Measurements from ENCODE around the gene AGBL1.

The AGBL1 gene

GRCh38 chr15:86394866-86395265 is 315.2 kb downstream of the AGBL1 start:
- no peak for DNase-seq (ENCODE audit: low read depth)
- TF ChIP-seq CTCF (IDR thresholded peaks at IDR 0.05; ENCODE audit: insufficient read depth, low read depth, low read length, missing control alignments), result no peak
- no peak overlapping the region for H3K4me3 ChIP-seq (ENCODE audit: low read depth, low read length)

- no peak for TF ChIP-seq CTCF (IDR thresholded peaks at IDR 0.05; ENCODE audit: insufficient read depth, low read depth, low read length, missing control alignments)
- H3K4me3 ChIP-seq (ENCODE audit: low read depth, low read length), result no peak overlapping the region
- no peak for DNase-seq (ENCODE audit: low read depth)
Measured at GRCh38 chr15:86399041-86399954, 319.6 kb downstream of the AGBL1 start.

GRCh38 chr15:86403221-86403620 is 323.6 kb downstream of the AGBL1 start:
- H3K4me3 ChIP-seq (ENCODE audit: low read depth, low read length), result no peak overlapping the region
- TF ChIP-seq CTCF (IDR thresholded peaks at IDR 0.05; ENCODE audit: insufficient read depth, low read depth, low read length, missing control alignments), result no peak
- DNase-seq (ENCODE audit: low read depth), result no peak

- H3K4me3 ChIP-seq (ENCODE audit: low read depth, low read length), result no peak overlapping the region
- DNase-seq (ENCODE audit: low read depth), result no peak
- no peak for TF ChIP-seq CTCF (IDR thresholded peaks at IDR 0.05; ENCODE audit: insufficient read depth, low read depth, low read length, missing control alignments)
Measured at GRCh38 chr15:86403914-86404583, 324.4 kb downstream of the AGBL1 start.

GRCh38 chr15:86408261-86408660 is 328.6 kb downstream of the AGBL1 start:
- TF ChIP-seq CTCF (IDR thresholded peaks at IDR 0.05; ENCODE audit: insufficient read depth, low read depth, low read length, missing control alignments), result no peak
- no peak for DNase-seq (ENCODE audit: low read depth)
- H3K4me3 ChIP-seq (ENCODE audit: low read depth, low read length), result no peak overlapping the region

- DNase-seq (ENCODE audit: low read depth), result no peak
- no peak for TF ChIP-seq CTCF (IDR thresholded peaks at IDR 0.05; ENCODE audit: insufficient read depth, low read depth, low read length, missing control alignments)
- H3K4me3 ChIP-seq (ENCODE audit: low read depth, low read length), result no peak overlapping the region
Measured at GRCh38 chr15:86411916-86412315, 332.2 kb downstream of the AGBL1 start.
